ENCODE results near the gene TFR2.

Gene TFR2

GRCh38 chr7:100641463-100641859, at the start of gene TFR2:
Gene TFR2 (minus strand): TSS chr7:100641552. CDS start chr7:100641509, 43 bp downstream.
- DNase-seq (ENCODE audit: low spot score): no peak

- DNase-seq (ENCODE audit: low spot score): no peak
These were observed 48.1 kb upstream of the TFR2 start for GRCh38 chr7:100689230-100690135.

DNA sequence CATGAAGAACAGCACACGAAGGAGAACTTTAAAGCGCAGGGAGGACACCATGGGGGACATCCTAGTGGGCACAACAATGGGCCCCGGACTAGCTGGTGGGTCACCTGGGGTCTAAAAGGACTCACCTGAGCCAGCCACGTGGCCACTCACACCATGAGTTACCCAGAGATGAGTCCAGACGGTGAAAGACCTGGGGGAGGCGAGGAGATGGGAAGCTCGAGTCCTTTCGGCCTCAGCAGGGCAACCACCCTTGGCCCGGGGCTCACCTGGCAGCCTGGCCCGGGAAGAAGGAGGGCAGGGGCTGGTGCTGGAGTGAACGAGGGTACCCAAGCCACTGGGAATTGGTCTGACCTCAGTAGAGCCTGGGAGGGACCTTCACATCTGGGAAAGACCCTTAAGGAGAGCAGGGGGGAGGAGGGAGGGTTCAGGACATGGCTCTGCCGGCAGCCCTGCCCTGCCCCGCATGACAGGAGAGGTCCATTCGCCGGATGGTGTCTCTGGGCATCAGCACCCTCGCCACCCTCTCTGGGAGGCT, 47.0 kb upstream of the TFR2 start:
- no peak for DNase-seq (ENCODE audit: low spot score)

GRCh38 chr7:100687751-100688300, 46.5 kb upstream of the TFR2 start:
- DNase-seq (ENCODE audit: low spot score): no peak

DNA sequence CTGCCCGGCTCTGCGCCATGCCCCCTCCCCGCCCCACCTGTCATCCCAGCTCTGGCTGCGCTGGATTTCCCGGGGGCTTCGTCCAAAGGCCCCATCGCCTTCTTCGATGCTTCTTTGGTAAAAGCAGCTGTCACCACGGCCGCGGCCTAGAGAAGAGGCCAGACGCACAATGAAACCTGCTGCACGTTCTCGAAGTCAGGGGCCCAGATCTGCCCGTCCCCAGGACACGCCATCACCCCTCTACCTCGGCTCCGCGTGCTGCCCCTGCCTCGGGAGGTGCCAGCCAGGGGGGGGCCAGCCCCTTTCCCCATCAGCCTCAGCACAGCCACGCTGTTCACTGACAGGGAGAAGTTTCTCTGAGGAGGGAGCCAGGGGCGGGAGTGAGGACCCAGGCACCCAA, 45.9 kb upstream of the TFR2 start:
- no peak for DNase-seq (ENCODE audit: low spot score)

DNA sequence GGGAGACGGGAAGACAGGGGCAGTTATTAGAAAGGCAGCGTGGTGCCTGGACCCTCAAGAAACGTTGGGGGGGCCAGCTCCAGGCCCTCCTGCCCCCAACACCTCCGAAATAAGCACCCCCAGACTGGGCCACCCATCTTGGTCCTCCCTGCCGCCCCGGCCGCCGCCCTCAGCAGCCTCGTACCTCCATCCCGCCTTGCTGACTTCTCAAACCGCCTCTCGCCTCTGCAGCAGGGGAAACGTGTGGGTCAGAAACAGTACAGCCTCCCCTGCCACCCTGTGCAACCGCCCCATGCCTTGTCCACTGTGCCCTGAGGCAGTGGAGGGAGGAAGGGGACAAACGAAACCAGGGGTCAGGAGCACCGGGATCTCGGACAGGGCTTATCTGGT, 45.5 kb upstream of the TFR2 start:
- DNase-seq (ENCODE audit: low spot score): no peak

DNA sequence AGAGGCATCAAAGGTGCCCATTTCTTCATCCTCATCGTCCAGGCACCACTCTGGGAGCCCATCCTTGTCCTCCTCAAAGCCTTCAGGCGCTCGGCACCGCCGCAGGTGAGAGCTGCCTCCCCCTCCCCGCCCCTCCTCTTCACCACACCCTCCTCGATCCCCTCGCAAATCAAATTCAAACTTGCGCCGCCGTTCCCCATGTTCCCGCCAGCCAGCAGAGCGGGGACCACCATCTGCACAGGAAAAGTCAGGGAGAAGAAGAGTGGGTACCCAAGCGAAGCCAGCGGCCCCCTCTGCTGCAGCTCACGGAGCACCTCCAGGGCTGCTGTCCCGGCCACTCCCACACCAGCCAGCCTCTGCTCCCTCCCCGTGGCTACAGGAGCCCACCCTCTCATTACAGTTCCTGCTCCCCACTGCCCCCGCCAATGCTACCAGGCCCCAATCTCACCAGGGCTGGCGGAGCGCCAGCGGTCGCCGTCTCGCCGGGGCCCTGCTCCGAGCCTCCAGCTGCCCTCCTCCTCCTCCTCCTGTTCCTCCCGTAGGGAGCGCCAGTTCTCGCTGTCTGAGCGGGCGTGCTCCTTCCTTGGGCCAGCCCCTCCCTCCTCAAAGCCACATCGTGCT, 45.0 kb upstream of the TFR2 start:
- no peak for DNase-seq (ENCODE audit: low spot score)

GRCh38 chr7:100685631-100686145, 44.3 kb upstream of the TFR2 start:
- DNase-seq (ENCODE audit: low spot score): no peak

DNA sequence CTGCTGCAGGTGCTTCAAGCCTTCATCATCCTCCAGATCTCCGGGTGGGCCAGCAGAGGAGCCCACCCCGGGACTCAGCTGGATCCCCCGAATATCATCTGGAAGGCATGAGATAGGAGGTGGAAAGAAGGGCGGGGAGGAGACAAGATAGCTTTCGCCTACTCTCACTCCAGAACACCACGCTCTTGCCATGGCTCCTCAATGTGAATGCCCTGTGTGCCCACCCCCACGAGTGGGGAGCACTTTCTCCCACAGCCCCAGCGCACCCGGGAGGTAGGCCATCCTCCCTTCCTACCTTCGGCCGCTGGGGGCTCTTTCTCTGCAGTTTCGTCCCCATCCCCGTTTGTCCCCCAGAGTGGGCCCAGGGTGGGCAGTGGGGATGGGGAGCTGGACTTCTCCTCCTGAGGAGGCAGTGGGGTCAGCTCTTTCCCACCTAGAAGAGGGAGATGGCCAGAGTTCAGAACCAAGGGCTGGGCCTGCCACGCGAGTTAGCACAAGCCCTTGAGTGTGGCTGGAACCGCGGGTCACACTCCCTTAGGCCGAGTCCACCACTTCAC, 43.8 kb upstream of the TFR2 start:
- DNase-seq (ENCODE audit: low spot score): no peak

GRCh38 chr7:100684534-100685042, 43.2 kb upstream of the TFR2 start:
- no peak for DNase-seq (ENCODE audit: low spot score)

DNA sequence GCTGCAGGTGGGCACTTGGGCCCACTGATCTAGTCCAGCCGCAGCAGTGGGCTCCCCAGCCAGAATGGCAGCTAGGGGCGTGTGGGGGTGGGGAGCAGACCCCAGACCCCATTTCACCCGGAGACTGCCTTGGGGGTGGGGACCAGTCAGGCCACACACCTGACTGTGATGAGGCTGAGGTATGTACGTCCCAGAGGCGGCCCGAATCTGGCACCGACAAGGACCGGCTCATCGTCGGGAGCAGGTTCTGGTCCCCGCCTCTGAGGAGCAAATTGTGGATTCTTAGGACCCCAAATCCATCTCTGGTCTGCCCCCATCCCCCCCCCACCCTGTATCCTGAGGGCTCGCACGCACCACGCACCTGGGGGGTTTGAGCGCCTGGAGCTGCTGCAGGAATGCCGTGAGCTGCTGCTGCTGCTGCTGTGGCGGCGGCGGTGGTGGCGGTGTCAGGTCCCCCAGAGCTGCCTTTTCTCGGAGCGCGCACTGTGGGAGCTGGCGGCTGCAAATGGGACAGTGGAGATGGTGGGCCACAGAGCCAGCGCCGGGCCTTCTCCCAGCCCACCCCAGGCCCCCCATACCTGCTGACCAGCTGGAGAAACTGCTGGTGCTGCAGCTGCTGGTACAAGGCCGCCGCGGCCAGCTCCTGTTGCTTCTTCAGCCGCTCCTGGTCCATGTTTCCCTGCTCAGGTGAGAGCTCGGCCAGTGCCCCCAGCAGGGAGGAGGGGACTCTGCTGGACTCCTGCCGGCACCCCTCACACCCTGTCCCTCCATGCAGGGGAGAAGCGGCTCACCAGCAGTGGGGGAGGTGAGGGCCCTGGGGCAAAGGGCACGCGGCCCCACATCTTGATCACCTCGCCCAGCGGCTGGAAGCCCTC, 42.5 kb upstream of the TFR2 start:
- DNase-seq (ENCODE audit: low spot score): no peak

- DNase-seq (ENCODE audit: low spot score): no peak
These were observed 41.8 kb upstream of the TFR2 start for GRCh38 chr7:100682991-100683658.

DNA sequence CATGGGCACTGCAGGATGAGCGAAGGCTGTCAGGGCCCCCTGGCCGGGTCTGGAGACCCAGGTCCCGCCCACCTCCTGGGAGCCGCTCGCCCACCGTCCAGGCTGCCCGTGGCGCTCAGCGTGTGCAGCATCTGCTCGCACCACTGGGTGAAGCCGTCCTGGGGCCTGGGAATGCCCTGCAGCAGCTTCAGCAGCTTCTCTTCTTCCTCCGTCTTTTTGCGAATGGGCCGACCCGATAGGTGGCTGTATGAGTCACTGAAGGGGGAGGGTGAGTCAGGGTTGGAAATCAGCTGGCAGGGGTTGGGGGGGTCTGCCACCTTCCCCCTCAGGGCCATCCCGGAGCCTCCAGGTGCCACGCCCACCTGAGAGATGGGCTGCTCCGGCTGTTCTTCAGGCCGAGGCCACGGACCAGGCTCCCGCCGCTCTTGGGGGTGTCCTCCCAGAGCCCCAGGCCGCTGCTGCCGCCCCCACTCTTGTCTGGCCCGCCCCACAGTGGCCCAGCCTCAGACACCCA, 40.9 kb upstream of the TFR2 start:
- DNase-seq (ENCODE audit: low spot score): no peak

GRCh38 chr7:100681491-100682227, 40.3 kb upstream of the TFR2 start:
- DNase-seq (ENCODE audit: low spot score): no peak

DNA sequence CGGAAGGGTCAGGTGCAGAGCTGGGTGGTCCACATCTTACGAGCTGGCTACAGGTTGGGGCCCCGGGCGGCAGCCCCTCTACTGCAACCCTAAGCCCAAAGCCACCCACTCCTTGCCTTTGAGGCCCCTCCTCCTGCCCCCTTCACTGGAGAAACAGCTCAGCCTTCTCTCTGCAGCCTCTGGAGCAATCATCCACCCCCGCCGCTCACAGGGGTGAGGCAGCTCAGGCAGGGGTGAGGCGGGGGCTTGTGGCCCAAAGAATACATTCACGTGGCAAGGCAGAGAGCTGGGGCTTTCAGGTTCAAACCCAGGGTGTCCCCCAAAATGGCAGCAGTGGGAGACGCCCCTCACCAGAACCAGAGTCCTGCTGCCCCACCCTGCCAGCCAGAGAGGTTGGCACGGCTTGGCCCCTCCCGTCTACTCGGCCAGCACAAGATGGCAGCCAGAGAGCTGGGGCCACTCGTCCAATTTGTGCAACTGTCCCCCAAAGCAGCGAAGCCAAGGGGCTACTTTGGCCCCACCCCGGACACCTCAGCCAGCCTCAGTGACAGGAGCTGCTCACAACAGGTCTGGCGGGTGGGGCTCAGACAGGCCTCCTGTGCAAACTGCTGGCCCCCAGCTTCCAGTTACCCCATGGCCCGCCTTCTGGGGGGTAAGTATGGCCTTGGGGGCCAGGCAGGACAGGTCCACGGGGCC, 39.4 kb upstream of the TFR2 start:
- no peak for DNase-seq (ENCODE audit: low spot score)

- DNase-seq (ENCODE audit: low spot score): no peak
These were observed 38.7 kb upstream of the TFR2 start for GRCh38 chr7:100679927-100680575.

- DNase-seq (ENCODE audit: low spot score): no peak
These were observed 38.0 kb upstream of the TFR2 start for GRCh38 chr7:100679129-100679926.

All from ecto neural progenitor cell (in vitro differentiated cells).